NCI-H146 (cell line): ENCODE data around the gene AQP2.

Source experiments
- DNase-seq: peaks from one replicate; lab custom pipeline; 2025; lab: John Stamatoyannopoulos, UW

AQP2 gene

GRCh38 chr12:49920915-49921286 lies 29.6 kb upstream of the AQP2 start:
- DNase-seq = no peak

DNA sequence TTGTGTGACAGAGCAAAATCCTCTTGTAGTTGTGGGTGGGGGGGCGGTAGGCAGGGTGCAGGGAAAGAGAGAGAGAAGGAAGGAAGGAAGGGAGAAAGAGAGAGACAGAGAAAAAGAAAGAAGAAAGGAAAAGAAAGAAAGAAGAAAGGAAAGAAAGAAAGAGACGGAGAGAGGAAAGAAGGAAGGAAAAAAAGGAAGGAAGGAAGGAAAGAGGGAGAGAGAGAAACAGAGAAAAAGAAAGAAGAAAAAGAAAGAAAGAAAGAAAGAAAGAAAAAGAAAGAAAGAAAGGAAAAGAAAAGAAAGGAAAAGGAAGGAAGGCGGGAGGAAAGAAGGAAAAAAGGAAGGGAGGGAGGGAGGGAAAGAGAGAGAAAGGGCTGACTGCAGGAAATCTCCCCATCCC lies 29.2 kb upstream of the AQP2 start:
- no peak for DNase-seq

DNA sequence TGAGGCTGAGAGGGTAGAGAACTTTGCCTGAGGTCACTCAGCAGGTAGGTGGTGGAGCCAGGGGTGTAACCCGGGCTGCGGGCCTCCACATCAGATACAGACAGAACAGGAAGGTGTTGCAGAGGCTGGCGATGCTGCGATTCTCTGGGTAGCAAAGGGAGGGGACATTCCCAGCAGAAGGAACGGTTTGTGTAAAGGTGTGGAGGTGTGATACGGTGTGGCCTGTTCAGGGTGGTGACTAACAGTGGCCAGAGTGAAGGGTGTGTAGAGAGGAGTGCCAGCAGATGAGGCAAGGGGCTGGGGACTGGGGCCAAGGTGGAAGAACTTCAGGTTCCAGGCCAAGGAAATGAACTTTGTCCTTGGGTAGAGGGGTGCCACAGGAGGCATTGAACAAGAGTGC lies 28.6 kb upstream of the AQP2 start:
- DNase-seq = no peak

DNA sequence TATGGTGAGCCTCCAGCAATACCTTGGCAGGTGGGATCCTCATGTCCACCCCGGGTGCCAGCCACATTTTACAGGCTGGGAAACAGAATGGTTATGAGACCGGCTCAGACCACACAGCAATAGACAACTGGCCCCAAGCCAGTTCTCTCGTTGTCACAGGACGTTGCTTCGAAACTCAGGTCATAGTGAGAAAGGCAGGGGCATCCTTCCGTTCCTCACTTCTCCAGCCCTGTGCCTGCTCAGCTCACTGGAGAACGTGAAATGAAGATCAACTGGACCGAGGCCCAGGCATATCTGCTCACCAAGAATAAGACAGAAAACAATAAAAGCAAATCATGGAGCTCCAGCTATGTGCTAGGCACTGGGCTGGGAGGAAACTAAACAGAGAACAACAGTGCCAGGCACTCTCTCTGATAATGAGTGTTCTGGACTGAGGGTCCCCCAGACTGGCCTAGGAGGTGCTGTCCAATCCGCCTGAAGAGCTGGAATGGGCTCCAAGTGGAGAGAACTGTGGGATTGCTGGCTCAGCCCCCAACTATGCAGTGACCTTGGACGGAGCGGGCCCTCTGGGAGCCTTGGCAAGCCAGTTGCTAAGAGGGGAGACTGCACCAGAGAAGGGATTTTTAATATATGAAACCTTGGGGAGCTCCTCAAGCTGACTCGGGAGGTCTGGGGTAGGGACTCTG lies 28.0 kb upstream of the AQP2 start:
- DNase-seq = no peak

DNA sequence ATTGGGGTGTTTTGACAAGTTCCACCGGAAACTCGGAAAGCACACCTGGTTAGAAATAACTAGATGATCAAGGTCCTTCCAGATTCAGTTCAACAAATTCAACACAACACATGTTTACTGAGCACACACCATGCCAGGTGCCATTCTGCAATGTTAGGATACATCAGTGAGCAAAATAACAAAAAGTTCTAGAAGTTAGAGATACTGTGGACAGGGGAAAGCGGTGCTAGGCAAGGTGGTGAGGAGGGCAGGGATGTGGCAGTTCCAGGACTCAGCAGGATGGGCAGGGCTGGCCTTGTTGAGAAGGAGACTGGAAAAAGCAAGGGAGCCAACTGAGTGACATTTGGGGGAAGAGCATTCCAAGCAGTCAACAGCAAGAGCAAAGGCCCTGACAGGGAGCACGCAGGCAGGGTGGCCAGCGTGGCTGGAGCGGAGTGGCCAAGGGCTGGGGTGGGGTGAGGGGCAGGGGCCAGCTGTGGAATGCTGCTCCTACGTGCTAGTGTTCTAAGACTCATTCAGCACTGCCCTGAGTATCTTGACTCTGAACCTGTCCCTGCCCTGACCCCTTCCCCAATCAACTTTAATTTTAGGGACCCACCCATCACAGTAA lies 27.4 kb upstream of the AQP2 start:
- DNase-seq = no peak

- DNase-seq = no peak
Observed at GRCh38 chr12:49923880-49924556, 26.5 kb upstream of the AQP2 start.

DNA sequence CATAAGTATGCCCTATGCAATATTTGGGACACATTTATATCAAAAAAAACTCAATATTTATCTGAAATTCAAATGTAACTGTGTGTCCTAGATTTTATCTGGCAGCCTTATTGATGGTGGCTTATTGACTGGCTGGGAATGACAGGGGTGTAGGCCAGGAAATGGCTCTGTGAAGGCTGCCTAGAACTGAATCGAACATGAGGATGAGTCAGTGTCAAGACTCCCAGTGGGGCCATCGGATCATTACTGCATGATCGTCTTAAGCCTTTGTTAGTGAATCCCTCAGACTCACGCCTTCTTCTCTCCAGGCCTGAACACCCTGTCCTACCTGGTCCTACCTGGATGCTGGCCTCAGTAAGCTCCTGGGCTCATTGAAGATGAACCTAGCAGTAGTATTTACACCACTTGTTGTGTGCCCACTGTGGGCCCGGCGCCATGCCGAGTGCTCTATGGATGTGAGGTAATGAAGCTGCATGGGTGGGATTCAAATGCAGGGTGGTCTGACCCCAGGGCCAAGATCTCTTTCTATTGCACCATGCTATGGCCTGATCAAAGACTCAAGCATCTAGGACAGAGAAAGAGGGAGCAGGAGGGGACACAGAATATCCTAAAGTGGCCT lies 25.8 kb upstream of the AQP2 start:
- no peak for DNase-seq

DNA sequence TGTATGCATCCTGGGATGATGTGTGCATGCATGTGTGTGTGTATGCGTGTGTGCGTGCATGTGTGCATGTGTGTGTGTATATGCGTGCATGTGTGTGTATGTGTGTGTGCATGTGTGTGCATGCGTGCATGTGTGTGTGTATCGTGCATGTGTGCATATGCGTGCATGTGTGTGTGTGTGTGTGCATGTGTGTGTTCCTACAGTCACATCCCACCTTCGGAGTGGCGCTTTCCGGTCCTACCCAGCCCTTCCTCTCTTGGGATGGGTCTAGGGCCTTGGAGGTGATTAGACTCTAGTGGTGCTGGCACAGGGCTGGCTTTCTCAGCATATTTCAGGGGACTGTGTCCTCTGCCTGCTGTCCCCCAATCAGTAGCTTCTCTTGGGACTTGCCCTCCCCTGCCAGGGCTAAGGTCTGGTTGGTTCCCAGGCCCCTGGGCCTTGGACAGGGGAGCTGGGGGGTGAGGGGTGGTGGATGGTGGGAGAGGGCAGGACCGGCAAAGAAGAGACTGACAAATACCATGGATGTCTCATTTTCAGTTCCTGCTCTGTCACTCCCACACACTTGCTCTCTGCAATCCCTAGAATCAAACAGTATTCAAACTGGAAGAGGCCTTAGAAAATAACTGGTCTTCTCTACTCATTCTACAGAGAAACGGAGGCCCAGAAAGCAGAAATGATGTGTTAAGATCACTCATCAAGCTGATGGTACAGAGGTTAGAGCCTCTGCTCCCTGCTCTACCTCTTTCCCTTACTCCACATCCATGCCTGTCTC lies 24.9 kb upstream of the AQP2 start:
- no peak for DNase-seq

GRCh38 chr12:49928471-49928870 lies 22.1 kb upstream of the AQP2 start:
- DNase-seq = no peak

DNA sequence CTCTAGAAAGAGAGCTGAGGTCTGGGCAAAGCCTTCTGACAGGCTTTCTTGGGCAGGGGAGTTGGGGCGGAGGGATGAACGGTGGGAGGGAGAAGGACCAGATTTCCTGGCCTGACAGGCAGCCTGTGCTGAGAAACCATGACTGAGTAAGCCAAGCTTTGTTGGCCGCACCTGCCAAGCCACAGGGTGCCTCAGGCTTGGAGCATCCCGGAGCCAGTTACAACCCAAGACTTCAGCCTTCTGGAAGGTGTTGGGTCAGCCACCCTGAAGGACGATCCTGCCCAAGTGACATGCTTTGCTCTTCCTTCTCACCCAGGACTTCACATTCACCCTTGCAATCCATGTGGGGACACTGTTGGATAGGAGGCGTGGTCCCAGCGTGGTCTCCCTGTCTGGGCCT lies 21.0 kb upstream of the AQP2 start:
- no peak for DNase-seq

DNA sequence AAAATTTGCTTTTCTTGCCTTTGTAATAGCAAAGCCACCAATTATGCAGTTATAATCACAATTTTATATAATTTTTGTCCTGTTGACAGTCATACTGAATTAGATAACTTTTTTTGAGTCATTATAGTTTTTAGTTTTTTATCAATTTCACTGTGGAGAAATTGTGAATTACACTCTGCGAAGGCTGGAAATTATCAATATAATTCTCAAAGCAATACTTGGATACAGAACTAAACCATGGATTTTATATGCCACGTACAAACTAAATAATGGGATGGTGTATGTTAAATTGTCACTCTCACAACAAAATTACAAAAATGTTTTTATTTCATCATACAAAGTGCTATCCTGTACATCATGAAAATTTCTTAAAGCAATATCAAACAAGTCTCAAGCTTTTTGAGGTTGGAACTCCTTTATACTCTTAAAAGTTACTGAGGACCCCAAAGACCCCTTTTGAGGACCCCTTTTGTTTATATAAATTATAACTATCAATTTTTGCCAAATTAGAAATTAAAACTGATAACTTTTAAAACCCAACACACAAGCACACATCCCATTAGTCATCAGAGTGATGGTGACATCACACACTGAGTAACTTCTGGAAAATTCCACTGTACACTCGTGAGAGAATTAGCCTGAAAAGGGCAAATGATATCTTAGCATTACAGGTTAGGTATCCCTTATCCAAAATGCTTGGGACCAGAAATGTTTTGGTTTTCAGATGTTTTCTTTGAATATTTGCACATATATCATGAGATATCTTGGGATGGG lies 19.8 kb upstream of the AQP2 start:
- DNase-seq = no peak

GRCh38 chr12:49932023-49932422 lies 18.5 kb upstream of the AQP2 start:
- no peak for DNase-seq

DNA sequence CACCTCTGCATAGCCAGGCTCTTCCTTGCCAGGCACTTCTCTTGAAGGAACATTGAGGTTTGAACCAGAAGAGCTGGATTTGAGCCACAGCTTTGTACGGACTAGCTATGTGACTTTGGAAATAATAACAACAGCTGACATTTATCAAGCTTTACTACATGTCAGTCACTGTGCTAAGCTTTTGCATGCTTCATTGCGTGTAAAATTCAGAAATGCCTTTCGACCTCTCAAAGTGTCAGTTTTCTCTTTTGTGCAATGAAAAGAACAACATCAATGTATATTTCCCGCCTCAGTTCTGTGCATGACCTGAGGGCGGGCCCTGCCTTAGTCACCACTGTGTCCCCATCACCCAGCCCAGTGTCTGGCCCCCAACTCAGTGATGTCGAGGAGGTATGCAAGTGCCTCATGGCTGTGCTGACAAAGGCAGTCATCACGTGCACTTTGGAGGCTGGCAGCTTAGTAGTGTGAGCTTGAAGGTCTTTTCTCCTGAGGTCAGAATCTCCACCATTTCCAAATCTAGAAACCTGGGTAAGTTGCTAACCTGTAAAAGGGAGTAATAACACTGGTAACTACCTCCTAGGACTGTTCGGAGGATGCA lies 17.9 kb upstream of the AQP2 start:
- DNase-seq = no peak

- DNase-seq = no peak
Observed at GRCh38 chr12:49933796-49934195, 16.7 kb upstream of the AQP2 start.

GRCh38 chr12:49934505-49934904 lies 16.0 kb upstream of the AQP2 start:
- DNase-seq = no peak

DNA sequence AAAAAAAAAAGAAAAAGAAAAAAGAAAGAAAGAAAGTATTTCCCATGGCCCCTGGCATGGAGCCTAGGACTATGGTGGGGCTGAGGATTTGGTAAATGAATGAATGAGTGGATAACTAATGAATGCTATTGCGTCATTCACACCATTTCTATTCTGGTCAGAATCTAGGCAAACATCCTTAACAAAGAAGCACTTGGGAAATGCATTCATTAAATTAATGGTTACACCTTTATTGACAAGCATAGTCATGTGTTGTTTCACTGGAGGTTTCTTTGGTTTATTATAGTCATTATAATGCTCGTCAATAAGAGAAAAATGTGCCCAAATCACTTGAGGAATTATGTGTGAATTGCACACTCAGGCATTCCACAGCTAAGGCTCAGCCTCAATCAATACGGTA lies 13.6 kb upstream of the AQP2 start:
- no peak for DNase-seq

GRCh38 chr12:49937639-49938300 lies 12.8 kb upstream of the AQP2 start:
- DNase-seq = no peak

DNA sequence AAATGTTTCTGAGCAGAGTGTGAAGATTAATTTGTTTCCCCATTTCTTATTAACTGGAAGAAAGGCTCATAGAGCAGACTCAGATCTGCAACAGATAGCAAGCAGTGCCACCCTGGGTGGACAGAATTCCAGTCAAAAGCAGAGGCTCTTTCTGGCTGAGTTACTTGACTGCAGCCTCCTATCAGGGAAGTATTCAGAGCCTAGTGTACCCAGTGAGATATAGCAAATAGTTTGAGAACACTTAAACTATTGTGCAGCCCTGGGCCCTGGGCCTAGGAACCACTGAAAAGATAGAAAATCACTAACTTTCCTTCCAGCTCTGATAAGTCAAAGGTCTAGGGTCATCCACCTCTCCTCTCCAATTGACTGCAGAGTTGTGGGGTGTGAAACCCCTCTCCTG lies 11.2 kb upstream of the AQP2 start:
- no peak for DNase-seq

- no peak for DNase-seq
Observed at GRCh38 chr12:49939707-49940106, 10.8 kb upstream of the AQP2 start.
